HS-27A (cell line): Measurements from ENCODE around the gene ASIC3.
"Not testable (repeated sequence)": the region's sequence is repeated elsewhere in the genome, so short reads cannot be mapped to it uniquely, and the experiment has no call there.

Experiments
- DNase-seq: peaks from one replicate; pipeline ENCODE4 v3.0.0-alpha.2; 2012; ENCODE audit warnings: low read depth, missing footprints

Gene ASIC3

DNA sequence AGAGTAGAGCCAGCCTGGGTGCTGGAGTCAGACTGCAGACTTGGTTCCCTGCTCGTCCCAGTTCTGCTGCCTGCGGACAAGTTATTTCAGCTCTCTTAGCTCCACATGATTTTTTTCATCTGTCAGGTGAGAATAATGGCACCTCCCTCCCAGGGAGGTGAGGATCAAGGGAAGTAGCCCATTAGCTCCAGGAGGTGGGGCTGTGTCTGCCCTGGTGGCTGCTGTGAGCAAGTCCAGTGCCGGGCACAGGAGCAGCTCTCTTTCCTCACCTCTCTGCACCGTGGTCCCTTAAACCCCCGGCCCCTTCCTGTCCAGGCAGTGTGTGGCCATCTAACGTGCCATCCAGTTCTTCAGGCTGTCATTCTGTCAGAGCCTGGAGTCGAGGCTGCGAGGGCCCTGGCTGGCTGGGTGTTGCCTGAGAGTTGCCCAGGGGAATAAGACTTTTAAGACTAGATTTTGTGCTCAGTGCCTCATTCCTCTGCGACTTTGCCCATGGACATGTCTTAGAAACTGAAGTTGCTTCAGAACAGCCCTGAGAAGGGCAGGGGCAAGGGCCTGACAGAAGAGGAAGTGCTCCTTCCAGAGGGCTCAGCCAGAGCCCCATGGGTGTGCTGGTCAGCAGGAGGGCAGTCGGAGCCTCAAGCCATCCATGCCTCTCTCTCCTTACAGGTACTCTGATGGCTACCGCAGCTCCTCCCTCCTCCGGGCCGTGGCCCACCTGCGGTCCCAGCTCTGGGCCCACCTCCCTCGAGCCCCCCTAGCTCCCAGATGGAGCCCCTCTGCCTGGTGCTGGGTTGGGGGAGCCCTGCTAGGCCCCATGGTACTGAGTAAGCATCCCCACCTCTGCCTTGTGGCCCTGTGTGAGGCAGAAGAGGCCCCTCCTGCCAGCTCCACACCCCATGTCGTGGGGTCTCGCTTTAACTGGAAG, 15.1 kb upstream of the ASIC3 start:
- no peak for DNase-seq

- DNase-seq, result no peak
These were observed 14.5 kb upstream of the ASIC3 start for GRCh38 chr7:151033864-151034249.

- DNase-seq, result no peak
These were observed 13.9 kb upstream of the ASIC3 start for GRCh38 chr7:151034312-151035025.

DNA sequence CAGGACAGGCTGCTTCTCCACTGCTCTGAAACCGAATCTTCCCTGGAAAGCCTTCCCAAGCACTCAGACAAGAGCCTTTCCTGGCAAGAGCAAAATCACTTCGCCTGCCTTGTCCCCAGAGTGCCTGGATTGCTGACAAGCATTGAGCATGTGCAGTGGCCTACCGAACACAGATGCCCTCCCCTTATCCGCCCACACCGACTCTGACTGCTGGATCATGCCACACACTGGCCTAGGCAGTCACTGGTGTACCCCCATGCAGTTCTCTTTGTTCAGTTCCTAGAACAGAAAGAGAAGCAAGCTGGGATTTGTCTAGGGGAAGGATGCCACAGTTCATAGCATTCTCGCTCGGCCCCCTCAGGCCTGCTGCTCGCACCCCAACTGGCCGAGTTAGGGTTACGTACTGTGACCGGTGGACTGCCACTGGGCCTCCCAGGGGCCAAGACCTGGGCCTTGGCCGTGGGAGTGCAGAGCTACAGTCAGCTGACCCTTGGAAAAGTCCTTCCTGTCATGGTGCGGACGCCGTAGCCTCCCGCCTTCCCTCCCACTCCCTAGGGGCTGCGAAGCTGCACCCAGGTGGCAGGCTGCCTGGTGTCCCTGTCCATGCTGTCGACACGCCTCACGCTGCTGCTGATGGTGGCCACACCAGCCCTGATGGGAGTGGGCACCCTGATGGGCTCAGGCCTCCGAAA, 13.2 kb upstream of the ASIC3 start:
- DNase-seq, result no peak

- no peak for DNase-seq
These were observed 12.4 kb upstream of the ASIC3 start for GRCh38 chr7:151035902-151036301.

- peak; percentile 65 for DNase-seq
These were observed 9.1 kb upstream of the ASIC3 start for GRCh38 chr7:151038951-151039849.

GRCh38 chr7:151039850-151040548, 8.3 kb upstream of the ASIC3 start:
- no peak for DNase-seq

DNA sequence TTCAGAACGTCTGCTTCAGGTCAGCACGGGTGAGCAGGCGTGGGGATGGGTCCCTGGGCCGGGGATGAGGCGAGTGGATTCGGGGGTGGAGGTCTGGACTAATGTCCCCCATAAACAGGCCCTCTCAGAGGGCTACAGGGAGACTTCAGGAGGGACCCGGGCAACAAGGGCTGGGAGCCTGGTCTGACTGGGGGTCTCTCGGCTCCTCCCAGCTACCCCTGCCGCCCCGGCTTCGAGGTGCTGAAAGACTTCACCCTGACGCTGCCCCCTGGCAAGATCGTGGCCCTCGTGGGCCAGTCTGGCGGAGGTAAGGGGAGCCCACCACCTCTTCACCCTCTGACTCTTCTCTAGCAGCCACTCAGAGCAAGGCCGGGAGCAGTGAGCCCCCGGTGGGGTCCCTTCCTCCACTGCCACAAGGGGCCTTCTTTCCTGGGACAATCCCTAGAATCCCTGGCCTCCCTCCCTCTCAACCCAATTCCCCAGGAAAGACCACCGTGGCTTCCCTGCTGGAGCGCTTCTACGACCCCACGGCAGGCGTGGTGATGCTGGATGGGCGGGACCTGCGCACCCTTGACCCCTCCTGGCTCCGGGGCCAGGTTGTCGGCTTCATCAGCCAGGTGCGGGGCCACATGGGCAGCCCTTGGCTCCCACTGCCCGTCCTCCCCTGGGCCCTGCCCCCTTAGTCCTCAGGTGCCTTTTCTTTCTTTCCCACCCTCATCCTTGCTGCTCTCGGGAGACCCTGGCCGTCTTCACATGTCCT, 7.5 kb upstream of the ASIC3 start:
- DNase-seq, result no peak

GRCh38 chr7:151043449-151043848, 4.9 kb upstream of the ASIC3 start:
- DNase-seq, result not testable (repeated sequence)

DNA sequence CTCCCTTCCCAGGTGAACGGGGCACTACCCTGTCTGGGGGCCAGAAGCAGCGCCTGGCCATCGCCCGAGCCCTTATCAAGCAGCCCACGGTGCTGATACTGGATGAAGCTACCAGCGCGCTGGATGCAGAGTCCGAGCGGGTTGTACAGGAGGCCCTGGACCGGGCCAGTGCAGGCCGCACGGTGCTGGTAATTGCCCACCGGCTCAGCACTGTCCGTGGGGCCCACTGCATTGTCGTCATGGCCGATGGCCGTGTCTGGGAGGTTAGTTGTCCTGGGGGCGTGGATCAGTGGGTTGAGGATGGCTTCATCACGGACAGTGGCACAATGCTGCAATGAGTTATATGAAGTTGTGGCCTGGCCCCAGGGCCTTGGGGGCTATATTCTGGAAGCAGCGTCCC, 4.4 kb upstream of the ASIC3 start:
- no peak for DNase-seq

GRCh38 chr7:151045262-151045661, 3.1 kb upstream of the ASIC3 start:
- DNase-seq, result no peak

DNA sequence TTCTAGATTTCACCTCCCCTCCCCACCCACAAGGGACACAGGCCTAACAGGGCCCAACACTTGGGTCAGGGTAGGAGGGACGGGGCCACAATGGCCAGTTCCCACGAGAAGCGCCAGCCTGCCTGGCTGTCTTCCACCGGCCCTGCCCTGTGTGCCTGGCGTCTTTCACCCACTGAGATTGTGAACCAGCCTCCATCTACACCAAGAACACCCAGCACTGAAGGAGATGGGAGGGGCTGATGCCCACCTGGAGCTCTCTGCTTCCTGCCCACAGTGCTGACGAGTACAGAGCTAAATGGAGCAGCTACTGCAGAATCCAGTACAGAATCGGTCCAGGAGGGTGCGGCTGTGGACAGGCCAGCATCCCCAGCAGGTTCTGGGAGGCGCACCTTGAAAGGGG, 2.4 kb upstream of the ASIC3 start:
- DNase-seq, result no peak

GRCh38 chr7:151046603-151047573, 1.4 kb upstream of the ASIC3 start:
- DNase-seq, result no peak

GRCh38 chr7:151048911-151049463, 656 bp downstream of the ASIC3 start:
- no peak for DNase-seq

- no peak for DNase-seq
These were observed 2.8 kb downstream of the ASIC3 start for GRCh38 chr7:151051108-151051507.

DNA sequence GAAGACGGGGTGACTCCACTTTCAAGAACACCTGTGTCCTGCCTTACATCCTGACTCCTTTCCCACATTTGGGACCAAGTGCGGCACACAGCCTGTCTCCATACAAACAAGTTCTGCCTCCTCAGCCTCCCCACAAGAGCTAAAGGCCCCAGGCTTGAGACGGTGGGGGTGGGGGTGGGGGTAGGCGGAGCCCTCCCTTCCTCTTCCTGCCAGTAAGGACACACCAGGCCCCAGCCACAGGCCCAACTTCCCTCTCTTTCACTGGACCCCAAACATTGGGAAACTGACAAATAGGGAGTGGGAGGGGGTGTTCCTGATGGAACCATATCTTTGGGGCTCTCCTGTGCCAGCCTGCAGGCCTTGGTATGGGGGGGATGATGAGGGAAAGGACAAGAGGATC, 4.8 kb downstream of the ASIC3 start:
- no peak for DNase-seq

DNA sequence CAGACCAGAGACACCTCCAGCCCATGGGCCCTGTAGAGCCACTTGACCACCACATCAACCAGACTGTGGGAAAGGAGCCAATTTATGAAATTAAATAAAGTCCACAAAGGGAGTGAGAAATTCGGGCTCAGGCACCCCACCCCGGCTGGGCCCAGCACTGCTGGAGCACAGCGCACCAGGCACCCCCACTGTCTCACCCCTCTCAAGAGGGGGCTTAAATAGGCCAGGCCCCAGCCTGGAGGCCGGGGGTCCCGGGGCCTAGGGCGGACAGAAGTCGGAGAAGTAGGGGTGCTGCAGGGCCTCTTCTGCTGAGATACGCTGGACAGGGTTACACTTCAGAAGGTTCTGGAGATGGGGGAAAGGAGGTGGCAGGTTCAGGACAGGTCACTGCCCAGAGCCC, 5.4 kb downstream of the ASIC3 start:
- DNase-seq, result no peak

- no peak for DNase-seq
These were observed 7.9 kb downstream of the ASIC3 start for GRCh38 chr7:151056283-151056665.
